Breast epithelium (tissue), 3 donors: ENCODE measurements around the gene ARID3C.

ENCODE experiments used
- CTCF ChIP-seq, 3 donors: fragments of 450-650 bp; IDR thresholded peaks; one replicate each; pipeline ENCODE4 v1.5.1; 2016 to 2017; ENCODE audit warnings: antibody characterized with exemption in 3 of 3, mild to moderate bottlenecking in 3 of 3, moderate library complexity in 3 of 3
- POLR2A ChIP-seq: fragments of 450-650 bp; IDR thresholded peaks from one replicate; pipeline ENCODE4 v1.6.1; 2016; ENCODE audit warnings: antibody characterized with exemption, mild to moderate bottlenecking, moderate library complexity

DNA sequence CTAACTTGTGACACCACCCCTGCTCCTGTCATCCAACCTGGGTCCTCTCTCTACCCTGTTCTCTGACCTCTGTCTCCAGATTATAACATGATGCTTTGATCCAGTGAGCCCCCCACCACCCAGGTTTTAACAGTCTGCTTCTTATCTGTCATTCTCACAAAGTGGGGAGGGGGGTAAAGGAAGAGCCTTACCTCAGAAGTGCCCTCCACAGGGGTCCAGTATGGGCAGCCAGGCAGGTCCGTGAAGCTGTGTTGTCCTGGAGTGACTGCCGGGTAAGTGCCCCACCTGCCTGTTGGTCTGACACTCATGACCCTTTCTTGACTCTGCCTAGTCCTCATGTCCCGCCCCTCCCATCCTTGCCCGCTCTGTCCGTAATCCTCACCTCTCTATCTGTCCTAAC lies 26.5 kb upstream of the ARID3C start:
- TF ChIP-seq POLR2A: no peak
- TF ChIP-seq CTCF (IDR thresholded peaks at IDR 0.05): no peak
